BLaER1 treated with 17β-estradiol and CSF1 and Interleukin-3, amounts not matched to agents 10 nM and 100 nM (cell line): Measurements from ENCODE around the gene CPA5.

ENCODE experiments used
- H3K27ac ChIP-seq, 11 experiments: shearing (Covaris generic); formaldehyde crosslinking; 2 replicates each; pipeline ENCODE4 v1.8.1; 2022
- H3K27me3 ChIP-seq, 11 experiments: shearing (Covaris generic); formaldehyde crosslinking; 2 replicates each; pipeline ENCODE4 v1.8.1; 2022
- H3K36me3 ChIP-seq, 11 experiments: shearing (Covaris generic); formaldehyde crosslinking; 2 replicates each; pipeline ENCODE4 v1.8.1; 2022
- H3K4me1 ChIP-seq, 10 experiments: shearing (Covaris generic); formaldehyde crosslinking; 2 replicates each; pipeline ENCODE4 v1.8.1; 2022
- H3K4me2 ChIP-seq, 11 experiments: shearing (Covaris generic); formaldehyde crosslinking; 2 replicates each; pipeline ENCODE4 v1.8.1; 2022
- H3K4me3 ChIP-seq, 10 experiments: shearing (Covaris generic); formaldehyde crosslinking; 2 replicates each; pipeline ENCODE4 v1.8.1; 2022
- H3K9ac ChIP-seq, 11 experiments: shearing (Covaris generic); formaldehyde crosslinking; 2 replicates each; pipeline ENCODE4 v1.8.1; 2022
- H3K9me3 ChIP-seq, 11 experiments: shearing (Covaris generic); formaldehyde crosslinking; replicated peaks in 1 of 11; 2 replicates each; pipeline ENCODE4 v1.8.1; 2022
- H4K20me1 ChIP-seq, 11 experiments: shearing (Covaris generic); formaldehyde crosslinking; 2 replicates each; pipeline ENCODE4 v1.8.1; 2022
- Cebpa-rat ChIP-seq, 11 experiments: shearing (Covaris generic); IDR thresholded peaks; 2 replicates each; pipeline ENCODE4 v1.8.1; 2022

The CPA5 gene, protein sequence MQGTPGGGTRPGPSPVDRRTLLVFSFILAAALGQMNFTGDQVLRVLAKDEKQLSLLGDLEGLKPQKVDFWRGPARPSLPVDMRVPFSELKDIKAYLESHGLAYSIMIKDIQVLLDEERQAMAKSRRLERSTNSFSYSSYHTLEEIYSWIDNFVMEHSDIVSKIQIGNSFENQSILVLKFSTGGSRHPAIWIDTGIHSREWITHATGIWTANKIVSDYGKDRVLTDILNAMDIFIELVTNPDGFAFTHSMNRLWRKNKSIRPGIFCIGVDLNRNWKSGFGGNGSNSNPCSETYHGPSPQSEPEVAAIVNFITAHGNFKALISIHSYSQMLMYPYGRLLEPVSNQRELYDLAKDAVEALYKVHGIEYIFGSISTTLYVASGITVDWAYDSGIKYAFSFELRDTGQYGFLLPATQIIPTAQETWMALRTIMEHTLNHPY

DNA sequence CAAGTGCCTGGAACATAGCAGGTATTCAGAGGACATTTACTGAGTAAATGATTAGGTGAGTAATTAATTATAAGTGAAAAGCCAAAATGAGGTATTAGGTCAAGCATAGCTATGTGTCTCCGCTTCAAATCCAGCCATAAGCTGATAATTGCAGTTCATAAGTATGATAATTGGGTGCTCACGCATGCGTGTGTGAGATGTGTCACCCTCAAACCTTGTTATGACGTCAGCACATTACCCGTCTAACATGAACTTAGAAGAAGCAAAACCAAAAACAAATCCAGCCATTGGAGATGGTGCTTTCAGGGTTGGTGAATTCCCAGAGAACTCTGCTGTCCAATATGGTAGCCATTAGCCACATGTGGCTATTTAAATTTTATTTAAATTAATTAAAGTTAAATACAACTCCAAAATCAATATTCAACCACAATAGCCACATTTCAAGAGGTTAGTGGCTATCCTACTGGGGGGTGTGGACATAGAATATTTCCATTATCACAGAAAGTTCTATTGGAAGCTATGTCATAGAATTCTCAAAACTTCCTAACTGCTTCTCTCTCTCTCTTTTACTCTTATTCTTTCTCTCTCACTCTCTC, at the start of gene CPA5:
CPA5 (plus strand) TSS at position 546 of the 596 bp plus-strand sequence. CDS start 1,670 bp downstream, outside the sequence.
- Histone ChIP-seq H3K4me3 (no peak within 1 kb of the TSS), H3K4me2 (no peak within 1 kb of the TSS), H3K27ac (no peak within 1 kb of the TSS), H3K4me1 (no peaks in the 10 kb centered on the region), H3K27me3 (no peaks in the 10 kb centered on the region), H3K36me3 (no peaks in the 10 kb centered on the region), H3K9me3 (no peaks in the 10 kb centered on the region), H4K20me1 (no peaks in the 10 kb centered on the region), H3K9ac (no peak within 1 kb of the TSS)
- no peak for TF ChIP-seq Cebpa-rat (IDR thresholded peaks at IDR 0.05)

DNA sequence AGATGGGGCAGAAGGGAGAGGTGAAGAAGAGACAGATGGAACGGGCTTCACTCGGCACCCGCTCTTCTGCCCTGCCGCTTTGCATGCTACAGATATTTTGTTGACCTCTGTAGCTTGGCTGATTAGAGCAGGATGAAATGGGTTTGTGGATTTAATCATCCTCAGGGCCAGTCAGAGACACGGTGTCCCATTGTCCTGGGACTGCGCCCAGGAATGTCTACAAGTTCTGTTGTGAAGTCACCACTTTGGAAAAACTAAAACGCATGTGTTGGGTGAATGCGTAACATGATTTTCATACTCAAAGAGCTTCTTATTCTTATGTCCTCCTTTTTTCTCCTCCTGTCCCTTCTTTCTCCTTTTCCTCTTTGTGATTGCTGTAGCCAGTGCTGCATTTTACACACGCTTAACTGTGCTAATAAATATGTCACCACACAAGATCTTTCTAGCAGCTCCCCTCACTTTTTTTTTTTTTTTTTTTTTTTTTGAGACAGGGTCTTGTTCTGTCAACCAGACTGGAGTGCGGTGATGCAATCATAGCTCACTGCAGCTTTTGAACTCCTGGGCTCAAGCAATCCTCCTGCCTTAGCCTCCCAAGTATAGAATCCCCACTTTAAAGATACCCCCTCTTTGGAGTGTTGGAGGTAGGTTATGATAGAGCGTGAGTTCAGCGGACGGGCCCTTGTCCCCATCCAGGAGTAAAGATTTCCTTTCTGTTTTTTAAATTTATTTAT, 48.2 kb upstream of the CPA5 start:
- 0 out of 22 replicates have a peak, but pooled peaks of 1 of the 11 experiments have one; percentile 32 for TF ChIP-seq Cebpa-rat (IDR thresholded peaks at IDR 0.05)
- no peaks in the 10 kb centered on the region for H4K20me1 ChIP-seq
- H3K27ac ChIP-seq, result no peak overlapping the region
- no peaks in the 10 kb centered on the region for H3K27me3 ChIP-seq
- H3K9me3 ChIP-seq, result peaks cover 0 to 18% (median 4%) of the 10 kb centered on the region in 11 experiments; a peak in 8 of 22 replicates
- H3K9ac ChIP-seq, result no peak overlapping the region
- no peaks in the 10 kb centered on the region for H3K36me3 ChIP-seq
- no peak overlapping the region for H3K4me2 ChIP-seq
- H3K4me3 ChIP-seq, result no peak overlapping the region
- H3K4me1 ChIP-seq, result no peaks in the 10 kb centered on the region

DNA sequence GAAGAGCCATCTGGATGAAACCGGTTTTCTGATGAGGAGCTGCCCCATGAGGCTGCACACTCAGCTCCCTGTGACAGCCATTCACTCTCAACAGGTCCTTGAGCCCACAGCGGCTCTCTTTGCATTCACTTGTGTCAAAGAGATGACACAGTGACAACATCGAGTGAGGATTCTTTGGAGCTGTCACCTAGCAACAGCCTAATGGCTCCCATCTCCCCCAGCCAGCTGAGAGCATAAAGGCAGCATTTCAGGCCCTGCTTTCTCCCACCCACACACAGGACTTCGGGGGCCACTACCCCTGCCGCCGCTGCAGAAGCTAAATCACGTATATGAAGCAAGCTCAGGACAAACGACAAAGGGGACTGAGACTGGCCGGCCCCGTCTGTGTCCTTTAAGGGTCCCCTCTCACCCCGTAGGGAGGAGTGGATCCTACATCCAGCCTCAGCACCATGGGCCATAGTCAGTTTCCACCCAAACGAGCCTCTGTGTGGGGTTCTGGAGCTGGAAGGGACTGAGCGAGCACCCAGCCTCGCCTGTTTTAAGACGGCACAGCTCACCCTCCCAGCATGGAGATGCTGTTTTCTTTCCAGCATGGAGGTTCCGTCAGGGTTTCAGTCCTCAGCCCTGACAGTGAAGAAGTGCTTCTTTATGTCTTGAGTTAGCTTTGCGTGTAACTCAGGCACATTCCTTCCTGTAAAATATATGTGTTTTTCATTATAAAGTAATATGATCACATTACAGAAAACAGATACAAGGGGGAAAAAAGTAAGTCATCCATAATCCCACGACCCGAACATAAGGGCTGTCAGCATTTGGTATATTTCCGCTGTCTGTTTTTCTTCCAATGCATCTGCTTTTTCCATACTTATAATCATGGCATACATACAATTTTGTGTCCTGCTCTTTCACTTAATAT, 46.7 kb upstream of the CPA5 start:
- H4K20me1 ChIP-seq, result no peaks in the 10 kb centered on the region
- H3K9me3 ChIP-seq, result peaks cover 0 to 18% (median 4%) of the 10 kb centered on the region in 11 experiments; a peak in 8 of 22 replicates
- no peaks in the 10 kb centered on the region for H3K27me3 ChIP-seq
- H3K27ac ChIP-seq, result no peak overlapping the region
- H3K4me2 ChIP-seq, result no peak overlapping the region
- H3K4me1 ChIP-seq, result no peaks in the 10 kb centered on the region
- H3K4me3 ChIP-seq, result no peak overlapping the region
- H3K36me3 ChIP-seq, result no peaks in the 10 kb centered on the region
- no peak overlapping the region for H3K9ac ChIP-seq
- TF ChIP-seq Cebpa-rat (IDR thresholded peaks at IDR 0.05), result no peak; a peak in 1 of 22 replicates

DNA sequence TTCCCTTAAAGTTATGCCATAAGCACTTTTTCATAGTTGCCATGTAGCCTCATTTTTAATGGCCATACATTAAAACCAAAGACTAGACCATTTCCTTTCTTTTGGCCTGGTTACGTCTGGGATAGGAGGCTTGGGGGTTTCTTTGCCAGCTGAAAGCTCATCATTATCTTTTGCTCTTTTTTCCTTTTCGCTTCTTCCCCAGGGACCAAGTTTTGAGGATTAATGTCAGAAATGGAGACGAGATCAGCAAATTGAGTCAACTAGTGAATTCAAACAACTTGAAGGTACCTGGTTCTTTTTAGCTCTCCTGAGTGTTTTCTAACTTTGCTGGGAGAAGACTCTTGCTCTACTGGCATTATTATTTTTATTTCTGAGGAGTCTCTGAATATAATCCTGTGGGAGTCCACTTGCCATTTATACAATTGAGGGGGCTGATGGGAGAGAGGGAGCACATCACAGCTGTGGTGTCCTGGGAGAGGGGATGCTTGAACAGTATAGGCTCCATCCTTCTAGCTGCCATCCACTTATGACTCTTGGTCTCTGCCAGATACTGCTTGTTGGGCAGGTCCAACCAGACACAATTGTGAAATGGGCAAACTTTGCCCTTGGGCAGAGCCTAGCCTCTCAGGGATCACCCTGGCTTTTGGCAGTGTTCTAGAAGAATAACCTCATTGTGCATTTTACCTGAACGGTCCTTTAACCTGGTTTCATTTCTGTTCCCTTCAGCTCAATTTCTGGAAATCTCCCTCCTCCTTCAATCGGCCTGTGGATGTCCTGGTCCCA, 45.9 kb upstream of the CPA5 start:
- no peak overlapping the region for H3K27ac ChIP-seq
- no peaks in the 10 kb centered on the region for H4K20me1 ChIP-seq
- H3K4me3 ChIP-seq, result no peak overlapping the region
- H3K27me3 ChIP-seq, result no peaks in the 10 kb centered on the region
- TF ChIP-seq Cebpa-rat (IDR thresholded peaks at IDR 0.05), result no peak
- H3K9ac ChIP-seq, result no peak overlapping the region
- H3K9me3 ChIP-seq, result peaks cover 0 to 16% (median 4%) of the 10 kb centered on the region in 11 experiments; a peak in 8 of 22 replicates
- no peak overlapping the region for H3K4me2 ChIP-seq
- no peaks in the 10 kb centered on the region for H3K36me3 ChIP-seq
- peaks cover 0 to 6% (median 2%) of the 10 kb centered on the region in 10 experiments; a peak in 4 of 20 replicates for H3K4me1 ChIP-seq

DNA sequence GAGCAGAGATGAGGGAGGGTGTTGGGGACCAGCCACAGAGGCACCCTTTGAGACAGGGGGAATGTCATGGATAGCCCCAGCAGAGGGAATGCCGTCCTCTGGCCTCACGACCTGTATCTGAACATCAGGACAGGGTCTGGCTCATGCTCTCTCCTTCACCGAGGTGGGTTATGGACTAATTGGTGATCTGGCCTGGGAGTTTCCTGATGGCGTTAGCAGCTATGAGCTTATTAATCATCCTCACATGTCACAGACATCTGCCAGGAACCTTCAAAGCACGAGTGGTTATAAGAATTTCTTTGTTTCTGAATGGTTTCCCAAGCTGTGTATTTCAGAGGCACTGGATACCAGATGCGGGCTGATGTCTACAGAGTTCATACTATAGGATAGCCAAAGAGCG, 44.8 kb upstream of the CPA5 start:
- no peak overlapping the region for H3K4me3 ChIP-seq
- no peak for TF ChIP-seq Cebpa-rat (IDR thresholded peaks at IDR 0.05)
- no peaks in the 10 kb centered on the region for H4K20me1 ChIP-seq
- H3K4me1 ChIP-seq, result peaks cover 0 to 6% (median 2%) of the 10 kb centered on the region in 10 experiments; a peak in 4 of 20 replicates
- no peak overlapping the region for H3K9ac ChIP-seq
- no peaks in the 10 kb centered on the region for H3K36me3 ChIP-seq
- H3K27me3 ChIP-seq, result no peaks in the 10 kb centered on the region
- H3K9me3 ChIP-seq, result peaks cover 0 to 5% (median 0%) of the 10 kb centered on the region in 11 experiments; a peak in 4 of 22 replicates
- H3K4me2 ChIP-seq, result no peak overlapping the region
- H3K27ac ChIP-seq, result no peak overlapping the region

DNA sequence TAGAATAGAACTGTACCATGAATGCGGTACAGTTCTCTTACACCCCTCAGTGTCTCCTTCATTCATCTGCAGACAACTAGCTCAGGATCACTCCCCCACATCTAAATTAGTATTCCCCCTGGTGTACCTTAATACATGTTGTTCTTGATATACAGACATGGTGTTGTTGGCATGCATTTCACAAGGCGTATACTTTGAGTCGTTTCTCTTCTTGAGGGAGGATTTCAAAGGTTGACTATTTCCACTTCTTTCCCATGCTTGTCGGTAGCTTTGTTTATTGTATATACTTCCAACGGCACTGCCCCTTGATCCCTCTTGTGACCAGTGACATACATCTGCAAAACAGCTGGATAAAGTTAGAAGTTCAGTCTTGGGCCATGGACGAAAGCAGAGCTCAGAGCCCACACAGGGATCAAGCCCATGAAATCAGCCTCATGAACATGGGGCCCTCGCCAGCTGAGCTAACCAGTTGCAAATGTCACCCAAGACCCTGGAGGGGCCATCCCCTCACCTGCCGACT, 43.1 kb upstream of the CPA5 start:
- Histone ChIP-seq H3K36me3 (no peaks in the 10 kb centered on the region), H3K9me3 (peaks cover 0 to 4% (median 0%) of the 10 kb centered on the region in 11 experiments; a peak in 1 of 22 replicates), H3K9ac (no peak overlapping the region), H3K27ac (no peak overlapping the region), H4K20me1 (no peaks in the 10 kb centered on the region), H3K4me2 (no peak overlapping the region), H3K4me1 (peaks cover 0 to 6% (median 2%) of the 10 kb centered on the region in 10 experiments; a peak in 4 of 20 replicates), H3K27me3 (no peaks in the 10 kb centered on the region), H3K4me3 (no peak overlapping the region)
- TF ChIP-seq Cebpa-rat (IDR thresholded peaks at IDR 0.05), result no peak

DNA sequence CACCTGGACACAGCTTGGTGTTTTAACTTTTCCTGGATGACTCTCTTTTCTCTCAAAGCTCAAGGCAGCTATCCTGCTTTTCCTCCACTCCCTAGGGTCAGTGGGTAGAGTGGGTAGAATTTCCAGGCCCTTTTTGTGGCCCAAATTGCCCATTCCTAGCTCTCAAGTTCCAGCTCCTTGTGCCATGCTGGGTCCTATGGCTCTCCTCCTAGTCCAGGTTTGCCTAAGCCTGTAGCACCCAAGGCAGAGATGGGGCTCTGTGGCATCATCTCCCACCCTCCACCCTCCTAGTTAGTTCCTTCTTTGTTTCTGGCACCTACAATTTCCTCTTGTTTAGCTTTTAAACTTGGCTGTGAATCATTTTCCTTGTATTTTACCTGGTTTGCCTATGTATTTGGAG, 42.0 kb upstream of the CPA5 start:
- Histone ChIP-seq H3K4me3 (no peak overlapping the region), H4K20me1 (no peaks in the 10 kb centered on the region), H3K27me3 (no peaks in the 10 kb centered on the region), H3K9ac (no peak overlapping the region), H3K4me2 (no peak overlapping the region), H3K27ac (no peak overlapping the region), H3K4me1 (peaks cover 0 to 6% (median 2%) of the 10 kb centered on the region in 10 experiments; a peak in 4 of 20 replicates), H3K9me3 (peaks cover 0 to 4% (median 0%) of the 10 kb centered on the region in 11 experiments; a peak in 1 of 22 replicates), H3K36me3 (no peaks in the 10 kb centered on the region)
- no peak for TF ChIP-seq Cebpa-rat (IDR thresholded peaks at IDR 0.05)
